ENCODE measurements around the gene CEBPZOS.

- TF ChIP-seq, protein P1, sequence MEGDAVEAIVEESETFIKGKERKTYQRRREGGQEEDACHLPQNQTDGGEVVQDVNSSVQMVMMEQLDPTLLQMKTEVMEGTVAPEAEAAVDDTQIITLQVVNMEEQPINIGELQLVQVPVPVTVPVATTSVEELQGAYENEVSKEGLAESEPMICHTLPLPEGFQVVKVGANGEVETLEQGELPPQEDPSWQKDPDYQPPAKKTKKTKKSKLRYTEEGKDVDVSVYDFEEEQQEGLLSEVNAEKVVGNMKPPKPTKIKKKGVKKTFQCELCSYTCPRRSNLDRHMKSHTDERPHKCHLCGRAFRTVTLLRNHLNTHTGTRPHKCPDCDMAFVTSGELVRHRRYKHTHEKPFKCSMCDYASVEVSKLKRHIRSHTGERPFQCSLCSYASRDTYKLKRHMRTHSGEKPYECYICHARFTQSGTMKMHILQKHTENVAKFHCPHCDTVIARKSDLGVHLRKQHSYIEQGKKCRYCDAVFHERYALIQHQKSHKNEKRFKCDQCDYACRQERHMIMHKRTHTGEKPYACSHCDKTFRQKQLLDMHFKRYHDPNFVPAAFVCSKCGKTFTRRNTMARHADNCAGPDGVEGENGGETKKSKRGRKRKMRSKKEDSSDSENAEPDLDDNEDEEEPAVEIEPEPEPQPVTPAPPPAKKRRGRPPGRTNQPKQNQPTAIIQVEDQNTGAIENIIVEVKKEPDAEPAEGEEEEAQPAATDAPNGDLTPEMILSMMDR (IDR thresholded peaks at IDR 0.05) = no peak
- TF ChIP-seq ZFX (IDR thresholded peaks at IDR 0.05; ENCODE audit: borderline replicate concordance) = no peak
Observed at GRCh38 chr2:37192551-37192950, 3.7 kb upstream of the CEBPZOS start.

All from 22Rv1 (cell line).